IMR-90 (cell line): Measurements from ENCODE around the gene MAML1. TPM values are rescaled to one million over a fixed set of nuclear protein-coding genes. Genes with fewer than 3 reads are reported as not detected.
A peak's percentile ranks its signal among the peaks of the same experiment; 100 is the strongest.

Source experiments
- ATAC-seq: fragments of 200-7000 bp; cut with Tn5 transposase; 2 replicates; pipeline ENCODE4 v1.9.1; 2020; ENCODE audit warnings: low read depth, mild to moderate bottlenecking, moderate library complexity
- BruUV-seq: library from RNA; stranded (reverse); fragments of 400-500 nt; replicated peaks from 2 replicates; lab custom pipeline; 2021; lab: Mats Ljungman, UMichigan
- CTCF ChIA-PET: fragments of 300-600 bp; formaldehyde crosslinking; extraction: SDS; loops from one replicate; lab custom pipeline; 2021; ENCODE audit warnings: antibody characterized with exemption; lab: Yijun Ruan, JAX
- POLR2A ChIA-PET: fragments of 300-600 bp; sonication (Branson Sonifier 250); formaldehyde crosslinking; loops from one replicate; lab custom pipeline; 2022; ENCODE audit warnings: antibody characterized with exemption; ENCODE audit not compliant: unreplicated experiment; lab: Charles Lee
- DNase-seq: peaks from one replicate; pipeline ENCODE4 v3.0.0; 2013
- H2AFZ ChIP-seq: replicated peaks from 2 replicates; pipeline ENCODE3; 2013; ENCODE audit warnings: low read length, mild to moderate bottlenecking; ENCODE audit not compliant: poor library complexity
- H2AK5ac ChIP-seq: 2 replicates; pipeline ENCODE4 v1.6.1; 2013; ENCODE audit warnings: low read depth, low read length, inconsistent platforms
- H2AK9ac ChIP-seq: replicated peaks from 2 replicates; pipeline ENCODE3; 2013; ENCODE audit warnings: mild to moderate bottlenecking, low read depth, low read length, moderate library complexity; ENCODE audit not compliant: poor library complexity
- H2BK120ac ChIP-seq: 2 replicates; pipeline ENCODE4 v1.6.1; 2013; ENCODE audit warnings: low read depth, low read length, inconsistent platforms
- H2BK15ac ChIP-seq: 3 replicates; pipeline ENCODE4 v1.6.1; 2013; ENCODE audit warnings: low read depth, low read length, inconsistent platforms
- H2BK20ac ChIP-seq: 2 replicates; pipeline ENCODE4 v1.6.1; 2013; ENCODE audit warnings: low read depth, mild to moderate bottlenecking, inconsistent platforms, low read length, moderate library complexity
- H2BK5ac ChIP-seq: 2 replicates; pipeline ENCODE4 v1.6.1; 2013; ENCODE audit warnings: mild to moderate bottlenecking, low read depth, low read length, inconsistent platforms; ENCODE audit not compliant: poor library complexity, severe bottlenecking
- H3K14ac ChIP-seq: replicated peaks from 2 replicates; pipeline ENCODE4 v1.6.1; 2013; ENCODE audit warnings: low read depth, low read length, inconsistent platforms
- H3K18ac ChIP-seq: 2 replicates; pipeline ENCODE4 v1.6.1; 2013; ENCODE audit warnings: low read depth, low read length, control low read depth
- H3K23ac ChIP-seq: 2 replicates; pipeline ENCODE4 v1.6.1; 2013; ENCODE audit warnings: low read depth, low read length, inconsistent platforms
- H3K27ac ChIP-seq: 2 replicates; pipeline ENCODE4 v1.5.1; 2013; ENCODE audit warnings: mild to moderate bottlenecking, control low read depth, low read length; ENCODE audit not compliant: insufficient read depth
- H3K27me3 ChIP-seq: 2 replicates; pipeline ENCODE4 v1.6.1; 2013; ENCODE audit warnings: low read length; ENCODE audit not compliant: control insufficient read depth, insufficient read depth
- H3K36me3 ChIP-seq: 2 replicates; pipeline ENCODE4 v1.6.1; 2013; ENCODE audit warnings: low read length, mixed read lengths; ENCODE audit not compliant: control insufficient read depth, insufficient read depth
- H3K4ac ChIP-seq: 2 replicates; pipeline ENCODE4 v1.6.1; 2013; ENCODE audit warnings: low read depth, low read length, inconsistent platforms
- H3K4me1 ChIP-seq: 2 replicates; pipeline ENCODE4 v1.6.1; 2013; ENCODE audit warnings: low read length, mixed read lengths; ENCODE audit not compliant: control insufficient read depth, insufficient read depth
- H3K4me2 ChIP-seq: 2 replicates; pipeline ENCODE4 v1.6.1; 2013; ENCODE audit warnings: low read depth, mild to moderate bottlenecking, control low read depth, low read length, moderate library complexity
- H3K4me3 ChIP-seq: 2 replicates; pipeline ENCODE4 v1.5.1; 2013; ENCODE audit warnings: low read depth, mild to moderate bottlenecking, control low read depth, low read length, moderate library complexity; ENCODE audit not compliant: insufficient read depth
- H3K56ac ChIP-seq: 2 replicates; pipeline ENCODE4 v1.6.1; 2013; ENCODE audit warnings: low read length, inconsistent platforms; ENCODE audit not compliant: insufficient read depth; ENCODE audit errors: extremely low read depth
- H3K79me1 ChIP-seq, 2 experiments: 2 replicates each; pipeline ENCODE4 v1.6.1; 2013; ENCODE audit warnings: low read length in 2 of 2, inconsistent platforms in 1 of 2, low read depth in 1 of 2
- H3K9ac ChIP-seq: 2 replicates; pipeline ENCODE4 v1.6.1; 2013; ENCODE audit warnings: low read depth, low read length, control low read depth
- H3K9me1 ChIP-seq: 2 replicates; pipeline ENCODE4 v1.6.1; 2013; ENCODE audit warnings: low read length, inconsistent platforms; ENCODE audit not compliant: insufficient read depth
- H3K9me3 ChIP-seq: 2 replicates; pipeline ENCODE4 v1.6.1; 2013; ENCODE audit warnings: low read length; ENCODE audit not compliant: control insufficient read depth, insufficient read depth
- H4K20me1 ChIP-seq: 2 replicates; pipeline ENCODE4 v1.6.1; 2013; ENCODE audit warnings: low read length, inconsistent platforms; ENCODE audit not compliant: insufficient read depth
- H4K5ac ChIP-seq: 2 replicates; pipeline ENCODE4 v1.6.1; 2013; ENCODE audit warnings: mild to moderate bottlenecking, low read depth, low read length, control low read depth
- H4K8ac ChIP-seq, 2 experiments: 2 replicates each; pipeline ENCODE4 v1.6.1; 2013; ENCODE audit warnings: low read depth in 2 of 2, low read length in 2 of 2, control low read depth in 1 of 2, inconsistent platforms in 1 of 2
- H4K91ac ChIP-seq: 2 replicates; pipeline ENCODE4 v1.6.1; 2013; ENCODE audit warnings: low read depth, low read length, inconsistent platforms; ENCODE audit not compliant: insufficient read depth
- CEBPB ChIP-seq: IDR thresholded peaks from 2 replicates; pipeline ENCODE4 v1.6.1; 2012; ENCODE audit warnings: low read depth, low read length, improper control_type of control experiment
- CHD1 ChIP-seq: IDR thresholded peaks from 2 replicates; pipeline ENCODE4 v1.6.1; 2012; ENCODE audit warnings: low read depth, low read length, improper control_type of control experiment
- FOS ChIP-seq: fragments of 150-350 bp; IDR thresholded peaks from 2 replicates; pipeline ENCODE4 v1.6.1; 2016; ENCODE audit warnings: low read depth, low read length
- MAFK ChIP-seq: IDR thresholded peaks from 2 replicates; pipeline ENCODE4 v1.6.1; 2012; ENCODE audit warnings: low read depth, low read length, improper control_type of control experiment
- NFE2L2 ChIP-seq: fragments of 150-350 bp; IDR thresholded peaks from 2 replicates; pipeline ENCODE4 v1.6.1; 2016; ENCODE audit warnings: low read depth, mild to moderate bottlenecking, low read length
- POLR2A ChIP-seq: IDR thresholded peaks from 2 replicates; pipeline ENCODE4 v1.6.1; 2012; ENCODE audit warnings: mild to moderate bottlenecking, low read depth, low read length
- RAD21 ChIP-seq: IDR thresholded peaks from 2 replicates; pipeline ENCODE4 v1.6.1; 2012; ENCODE audit warnings: low read length, improper control_type of control experiment
- RCOR1 ChIP-seq: IDR thresholded peaks from 2 replicates; pipeline ENCODE4 v1.6.1; 2012; ENCODE audit warnings: mild to moderate bottlenecking, low read length, improper control_type of control experiment; ENCODE audit not compliant: insufficient replicate concordance
- RFX5 ChIP-seq: IDR thresholded peaks from 2 replicates; pipeline ENCODE4 v1.8.0; 2012; ENCODE audit warnings: low read depth, mild to moderate bottlenecking, low read length, moderate library complexity
- WGBS, 2 experiments: methylation state at CpG; one replicate each; pipeline versions ENCODE4 v1.1.5 to v1.1.7; 2013; ENCODE audit warnings: missing lambda C conversion rate in 2 of 2; ENCODE audit not compliant: insufficient read length in 1 of 2; ENCODE audit errors: extremely low coverage in 2 of 2; 5-methylcytosine and 5-hydroxymethylcytosine counted together
- dilution Hi-C: fragments of 300-500 bp; cut with HindIII; formaldehyde crosslinking; loops from one replicate; pipeline ENCODE4 v1.14.3; 2018; ENCODE audit warnings: low sequenced_read_pairs; ENCODE audit not compliant: unreplicated experiment
- in situ Hi-C: fragments of 300-500 bp; cut with MboI; formaldehyde crosslinking; loops from 3 replicates; pipeline ENCODE4 v1.14.3; 2019; ENCODE audit warnings: low sequenced_read_pairs, inconsistent platforms, mixed read lengths
- intact Hi-C: fragments of 100-400 bp; cut with micrococcal nuclease; formaldehyde crosslinking; loops from 2 replicates; pipeline ENCODE4 v1.10.0; 2022
- polyA plus RNA-seq, 3 experiments: library from polyadenylated mRNA; depleted of rRNA; stranded (reverse); fragments of >200 nt; gene quantifications; 2 replicates each; pipeline ENCODE4 v1.2.3, GENCODE V29; 2012; ENCODE audit warnings: low replicate concordance in 1 of 3
- total RNA-seq: library from RNA; depleted of rRNA; stranded (reverse); fragments of >200 nt; gene quantifications from 2 replicates; pipeline ENCODE4 v1.2.3, GENCODE V29; 2012
- TF ChIP-seq, protein P1 (sequence below): fragments of 150-350 bp; IDR thresholded peaks from 2 replicates; pipeline ENCODE4 v1.6.1; 2017; ENCODE audit warnings: mild to moderate bottlenecking, antibody characterized with exemption, low read length, low read depth
- TF ChIP-seq, protein P2 (sequence below): conservative IDR thresholded peaks from 2 replicates; pipeline ENCODE4 v1.5.1; 2012; ENCODE audit warnings: mild to moderate bottlenecking, low read depth, low read length, improper control_type of control experiment
- TF ChIP-seq, protein P3 (sequence below): fragments of 150-350 bp; IDR thresholded peaks from 2 replicates; pipeline ENCODE4 v1.6.1; 2016; ENCODE audit warnings: low read depth, mild to moderate bottlenecking, low read length, moderate library complexity, borderline replicate concordance

MAML1 gene
- total and polyA plus RNA-seq, 2 of the 4 experiments (the other 2 are of a cell fraction) = 4.7 to 10.2 TPM

DNA sequence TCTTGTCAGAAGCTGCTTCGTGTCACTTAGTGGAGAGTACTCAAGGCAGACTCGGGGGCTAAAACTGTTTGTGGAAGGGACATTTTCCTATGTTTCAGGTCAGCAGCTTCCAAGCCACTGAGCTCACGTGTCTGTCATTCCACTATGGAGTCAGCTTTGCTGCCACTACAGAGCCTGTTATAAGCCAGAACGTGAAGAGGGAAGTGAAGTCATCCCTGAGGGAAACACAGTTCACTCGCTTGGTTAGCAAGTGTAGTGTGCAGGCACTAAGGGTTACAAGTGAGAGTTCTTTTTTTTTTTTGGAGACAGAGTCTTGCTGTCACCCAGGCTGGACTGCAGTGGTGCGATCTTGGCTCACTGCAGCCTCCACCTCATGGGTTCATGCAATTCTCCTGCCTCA, 36.6 kb downstream of the MAML1 start:
- dilution Hi-C loops = no loop called here
- CTCF ChIA-PET = interaction anchor here (0.6 to 0.7 kb wide), 2 partner anchors 59 to 229 kb away, joined by 3 to 4 read pairs; no protein-coding TSS in a partner anchor

More for the DNA sequence above, 36.6 kb downstream of the MAML1 start:
- 100% methylated on average over 2 of the region's 6 CpGs; no CpG with 5 or more reads in 1 of the 2 experiments for WGBS, 2 experiments
- H2AK5ac ChIP-seq = no peak overlapping the region
- no peak overlapping the region for H4K5ac ChIP-seq
- intact Hi-C loops (no loop called here), in situ Hi-C loops (no loop called here)
- H2BK15ac ChIP-seq = no peak overlapping the region
- H4K20me1 ChIP-seq = peaks cover 17% of the 10 kb centered on the region
- H3K56ac ChIP-seq = no peak overlapping the region
- H3K23ac ChIP-seq = no peak overlapping the region
- H3K9ac ChIP-seq = no peak overlapping the region
- ATAC-seq = no peak
- no peak overlapping the region for H2AK9ac ChIP-seq
- no peak overlapping the region for H4K8ac ChIP-seq
- peaks cover 7% of the 10 kb centered on the region for H3K9me1 ChIP-seq
- H2BK5ac ChIP-seq = no peak overlapping the region
- H3K27me3 ChIP-seq = no peaks in the 10 kb centered on the region
- POLR2A ChIA-PET = no interaction called here
- peaks cover 32 to 73% of the 10 kb centered on the region in 2 experiments for H3K79me1 ChIP-seq
- TF ChIP-seq POLR2A (no peak), MAFK (no peak), RFX5 (no peak), FOS (no peak), NFE2L2 (no peak), CEBPB (no peak), CHD1 (no peak), RCOR1 (no peak), RAD21 (no peak)
- TF ChIP-seq, protein P1, sequence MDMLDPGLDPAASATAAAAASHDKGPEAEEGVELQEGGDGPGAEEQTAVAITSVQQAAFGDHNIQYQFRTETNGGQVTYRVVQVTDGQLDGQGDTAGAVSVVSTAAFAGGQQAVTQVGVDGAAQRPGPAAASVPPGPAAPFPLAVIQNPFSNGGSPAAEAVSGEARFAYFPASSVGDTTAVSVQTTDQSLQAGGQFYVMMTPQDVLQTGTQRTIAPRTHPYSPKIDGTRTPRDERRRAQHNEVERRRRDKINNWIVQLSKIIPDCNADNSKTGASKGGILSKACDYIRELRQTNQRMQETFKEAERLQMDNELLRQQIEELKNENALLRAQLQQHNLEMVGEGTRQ = no peak
- TF ChIP-seq, protein P2, sequence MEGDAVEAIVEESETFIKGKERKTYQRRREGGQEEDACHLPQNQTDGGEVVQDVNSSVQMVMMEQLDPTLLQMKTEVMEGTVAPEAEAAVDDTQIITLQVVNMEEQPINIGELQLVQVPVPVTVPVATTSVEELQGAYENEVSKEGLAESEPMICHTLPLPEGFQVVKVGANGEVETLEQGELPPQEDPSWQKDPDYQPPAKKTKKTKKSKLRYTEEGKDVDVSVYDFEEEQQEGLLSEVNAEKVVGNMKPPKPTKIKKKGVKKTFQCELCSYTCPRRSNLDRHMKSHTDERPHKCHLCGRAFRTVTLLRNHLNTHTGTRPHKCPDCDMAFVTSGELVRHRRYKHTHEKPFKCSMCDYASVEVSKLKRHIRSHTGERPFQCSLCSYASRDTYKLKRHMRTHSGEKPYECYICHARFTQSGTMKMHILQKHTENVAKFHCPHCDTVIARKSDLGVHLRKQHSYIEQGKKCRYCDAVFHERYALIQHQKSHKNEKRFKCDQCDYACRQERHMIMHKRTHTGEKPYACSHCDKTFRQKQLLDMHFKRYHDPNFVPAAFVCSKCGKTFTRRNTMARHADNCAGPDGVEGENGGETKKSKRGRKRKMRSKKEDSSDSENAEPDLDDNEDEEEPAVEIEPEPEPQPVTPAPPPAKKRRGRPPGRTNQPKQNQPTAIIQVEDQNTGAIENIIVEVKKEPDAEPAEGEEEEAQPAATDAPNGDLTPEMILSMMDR = no peak
- TF ChIP-seq, protein P3, sequence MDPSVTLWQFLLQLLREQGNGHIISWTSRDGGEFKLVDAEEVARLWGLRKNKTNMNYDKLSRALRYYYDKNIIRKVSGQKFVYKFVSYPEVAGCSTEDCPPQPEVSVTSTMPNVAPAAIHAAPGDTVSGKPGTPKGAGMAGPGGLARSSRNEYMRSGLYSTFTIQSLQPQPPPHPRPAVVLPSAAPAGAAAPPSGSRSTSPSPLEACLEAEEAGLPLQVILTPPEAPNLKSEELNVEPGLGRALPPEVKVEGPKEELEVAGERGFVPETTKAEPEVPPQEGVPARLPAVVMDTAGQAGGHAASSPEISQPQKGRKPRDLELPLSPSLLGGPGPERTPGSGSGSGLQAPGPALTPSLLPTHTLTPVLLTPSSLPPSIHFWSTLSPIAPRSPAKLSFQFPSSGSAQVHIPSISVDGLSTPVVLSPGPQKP = no peak
- H4K91ac ChIP-seq = no peak overlapping the region
- no peak overlapping the region for H2BK20ac ChIP-seq
- no peak overlapping the region for H3K27ac ChIP-seq
- no peak overlapping the region for H3K4ac ChIP-seq
- peak overlapping the region; percentile 5 for H2AFZ ChIP-seq
- H3K18ac ChIP-seq = no peak overlapping the region
- H3K4me3 ChIP-seq = no peak overlapping the region
- no TSS peak for BruUV-seq
- peaks cover 17% of the 10 kb centered on the region for H3K4me1 ChIP-seq
- peaks cover 63% of the 10 kb centered on the region for H3K36me3 ChIP-seq
- no peak for DNase-seq
- no peak overlapping the region for H3K14ac ChIP-seq
- H3K4me2 ChIP-seq = no peak overlapping the region
- H2BK120ac ChIP-seq = no peak overlapping the region
- no peaks in the 10 kb centered on the region for H3K9me3 ChIP-seq
